Measurements from ENCODE around the gene RNF144A. TPM values are rescaled to one million over a fixed set of nuclear protein-coding genes. Genes with fewer than 3 reads are reported as not detected.

The RNF144A gene
- total RNA-seq, 1 experiment from 2014 or later = 10.6 TPM

DNA sequence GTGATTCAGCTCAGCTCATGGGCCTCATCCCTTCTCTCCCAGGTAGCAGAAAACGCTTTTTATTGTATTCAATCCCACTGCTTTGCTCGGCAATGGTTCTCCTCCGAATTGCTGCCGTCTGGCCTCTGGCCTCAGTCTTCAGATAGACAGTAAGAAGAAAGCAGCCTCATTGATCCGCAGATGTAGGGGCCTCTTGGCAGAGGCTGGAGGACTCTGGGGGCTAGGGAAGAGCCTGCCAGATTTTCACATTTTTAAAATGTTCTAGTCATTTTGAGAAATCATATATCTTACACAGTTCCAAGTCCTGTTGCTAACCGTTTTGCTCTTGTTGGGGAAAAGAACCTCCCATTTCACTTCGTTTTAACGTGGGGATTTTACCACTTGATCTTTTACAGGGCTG, 123.3 kb downstream of the RNF144A start:
- Histone ChIP-seq H3K4ac (ENCODE audit: low read depth, low read length) (no peak overlapping the region), H2BK12ac (ENCODE audit: insufficient read length, low read depth, low read length) (no peak overlapping the region), H3K79me2 (ENCODE audit: insufficient read depth, low read length) (no peaks in the 10 kb centered on the region), H3K23ac (ENCODE audit: insufficient read length, low read depth, low read length) (no peak overlapping the region), H3K9ac (ENCODE audit: extremely low read depth, insufficient read length, low read length) (no peak overlapping the region), H2BK5ac (ENCODE audit: insufficient read length, low read length) (no peak overlapping the region), H4K8ac (replicated peaks; ENCODE audit: insufficient read length, low read depth, low read length) (no peak overlapping the region), H2BK20ac (ENCODE audit: low read depth, low read length, poor library complexity, severe bottlenecking) (no peak overlapping the region), H4K20me1 (ENCODE audit: control insufficient read depth, insufficient read depth, insufficient read length) (no peaks in the 10 kb centered on the region), H2BK120ac (ENCODE audit: low read depth, low read length, poor library complexity, severe bottlenecking) (no peak overlapping the region), H3K9me3 (ENCODE audit: control insufficient read depth, low read depth, low read length) (no peaks in the 10 kb centered on the region), H3K56ac (ENCODE audit: insufficient read length, low read depth, low read length) (no peak overlapping the region), H3K14ac (ENCODE audit: insufficient read depth, low read length) (no peak overlapping the region), H3K23me2 (ENCODE audit: insufficient read length, low read depth, low read length, poor library complexity, severe bottlenecking) (no peaks in the 10 kb centered on the region), H4K91ac (ENCODE audit: insufficient read length, low read depth, low read length) (no peak overlapping the region), H2AK5ac (ENCODE audit: insufficient read length, low read length) (no peak overlapping the region), H3T11ph (ENCODE audit: low read length) (no peak overlapping the region), H2AFZ (ENCODE audit: low read length) (no peak overlapping the region), H2BK15ac (ENCODE audit: low read depth, low read length) (no peak overlapping the region), H3K27ac (ENCODE audit: insufficient read length, low read depth, low read length) (no peak overlapping the region), H3K4me1 (ENCODE audit: insufficient read depth, low read length) (no peaks in the 10 kb centered on the region), H3K27me3 (ENCODE audit: insufficient read depth, low read length) (no peaks in the 10 kb centered on the region), H3K18ac (ENCODE audit: insufficient read length, low read depth, low read length) (no peak overlapping the region), H3K79me1 (ENCODE audit: insufficient read depth, low read depth, low read length, poor library complexity, severe bottlenecking) (no peaks in the 10 kb centered on the region), H4K5ac (ENCODE audit: insufficient read length, low read depth, low read length) (no peak overlapping the region), H3K4me2 (ENCODE audit: insufficient read depth, insufficient read length, low read length) (no peak overlapping the region)
- H3K36me3 Mint-ChIP-seq (ENCODE audit: insufficient read depth in 1 of 3, low read depth in 3 of 3) = peaks cover 0 to 15% (median 8%) of the 10 kb centered on the region in 3 experiments; a peak in 5 of 7 replicates
- H3K9me3 Mint-ChIP-seq = peaks cover 0 to 3% of the 10 kb centered on the region in 2 experiments; a peak in 1 of 5 replicates
- H3K4me3 Mint-ChIP-seq = no peak overlapping the region
- no CpG with 5 or more reads among the region's 8 CpGs for WGBS (ENCODE audit: extremely low coverage, insufficient read length, low lambda C conversion rate)
- no peaks in the 10 kb centered on the region; a peak in 1 of 4 replicates for H3K4me1 Mint-ChIP-seq
- no peak for DNase-seq
- H3K27ac Mint-ChIP-seq = no peak overlapping the region
- no peak for TF ChIP-seq CTCF (conservative IDR thresholded peaks at IDR 0.05)
- H3K27me3 Mint-ChIP-seq (ENCODE audit: low read depth) = no peaks in the 10 kb centered on the region

Data from H9 (cell line).